Measurements from ENCODE around the gene ERVFRD-1.

Gene ERVFRD-1

GRCh38 chr6:11065436-11066202, 45.9 kb downstream of the ERVFRD-1 start:
- H3K4me3 Mint-ChIP-seq = no peak overlapping the region
- no peak overlapping the region for H3K27ac Mint-ChIP-seq
- no peaks in the 10 kb centered on the region for H3K9me3 Mint-ChIP-seq
- H3K27me3 Mint-ChIP-seq (ENCODE audit: low read depth) = no peaks in the 10 kb centered on the region
- H3K4me1 Mint-ChIP-seq = no peaks in the 10 kb centered on the region
- TF ChIP-seq, protein P1, sequence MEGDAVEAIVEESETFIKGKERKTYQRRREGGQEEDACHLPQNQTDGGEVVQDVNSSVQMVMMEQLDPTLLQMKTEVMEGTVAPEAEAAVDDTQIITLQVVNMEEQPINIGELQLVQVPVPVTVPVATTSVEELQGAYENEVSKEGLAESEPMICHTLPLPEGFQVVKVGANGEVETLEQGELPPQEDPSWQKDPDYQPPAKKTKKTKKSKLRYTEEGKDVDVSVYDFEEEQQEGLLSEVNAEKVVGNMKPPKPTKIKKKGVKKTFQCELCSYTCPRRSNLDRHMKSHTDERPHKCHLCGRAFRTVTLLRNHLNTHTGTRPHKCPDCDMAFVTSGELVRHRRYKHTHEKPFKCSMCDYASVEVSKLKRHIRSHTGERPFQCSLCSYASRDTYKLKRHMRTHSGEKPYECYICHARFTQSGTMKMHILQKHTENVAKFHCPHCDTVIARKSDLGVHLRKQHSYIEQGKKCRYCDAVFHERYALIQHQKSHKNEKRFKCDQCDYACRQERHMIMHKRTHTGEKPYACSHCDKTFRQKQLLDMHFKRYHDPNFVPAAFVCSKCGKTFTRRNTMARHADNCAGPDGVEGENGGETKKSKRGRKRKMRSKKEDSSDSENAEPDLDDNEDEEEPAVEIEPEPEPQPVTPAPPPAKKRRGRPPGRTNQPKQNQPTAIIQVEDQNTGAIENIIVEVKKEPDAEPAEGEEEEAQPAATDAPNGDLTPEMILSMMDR (IDR thresholded peaks at IDR 0.05; ENCODE audit: unreplicated experiment in 3 of 3) = no peak
- H3K36me3 Mint-ChIP-seq (ENCODE audit: low read depth) = no peaks in the 10 kb centered on the region

GRCh38 chr6:11064836-11065235, 46.7 kb downstream of the ERVFRD-1 start:
- TF ChIP-seq, protein P1 (IDR thresholded peaks at IDR 0.05; ENCODE audit: unreplicated experiment in 3 of 3) = no peak
- H3K27ac Mint-ChIP-seq = no peak overlapping the region
- H3K36me3 Mint-ChIP-seq (ENCODE audit: low read depth) = no peaks in the 10 kb centered on the region
- H3K4me1 Mint-ChIP-seq = no peaks in the 10 kb centered on the region
- no peaks in the 10 kb centered on the region for H3K9me3 Mint-ChIP-seq
- H3K27me3 Mint-ChIP-seq (ENCODE audit: low read depth) = no peaks in the 10 kb centered on the region
- no peak overlapping the region for H3K4me3 Mint-ChIP-seq

GRCh38 chr6:11062715-11063114, 48.8 kb downstream of the ERVFRD-1 start:
- H3K27ac Mint-ChIP-seq = no peak overlapping the region
- TF ChIP-seq, protein P1 (IDR thresholded peaks at IDR 0.05; ENCODE audit: unreplicated experiment in 3 of 3) = no peak
- no peak overlapping the region for H3K4me3 Mint-ChIP-seq
- no peaks in the 10 kb centered on the region for H3K36me3 Mint-ChIP-seq (ENCODE audit: low read depth)
- H3K4me1 Mint-ChIP-seq = no peaks in the 10 kb centered on the region
- no peaks in the 10 kb centered on the region for H3K27me3 Mint-ChIP-seq (ENCODE audit: low read depth)
- H3K9me3 Mint-ChIP-seq = no peaks in the 10 kb centered on the region

DNA sequence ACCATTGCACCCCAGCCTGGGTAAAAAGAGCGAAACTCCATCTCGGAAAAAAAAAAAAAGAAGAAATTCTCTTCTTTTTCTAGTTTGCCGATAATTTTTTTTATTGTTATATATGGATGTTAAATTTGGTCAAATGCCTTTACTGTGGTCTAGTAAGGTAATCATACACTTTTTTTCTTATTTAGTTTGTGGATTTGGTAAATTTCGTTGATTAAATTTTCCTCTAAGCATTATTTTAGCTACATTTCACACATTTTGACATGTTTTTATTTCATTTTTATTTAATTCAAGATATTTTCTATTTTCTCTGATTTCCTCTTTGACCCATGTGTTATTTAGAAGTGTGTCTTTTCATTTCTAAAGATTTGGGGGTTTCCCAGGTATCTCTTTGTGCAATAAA, 49.4 kb downstream of the ERVFRD-1 start:
- H3K27ac Mint-ChIP-seq = no peak overlapping the region
- TF ChIP-seq, protein P1 (IDR thresholded peaks at IDR 0.05; ENCODE audit: unreplicated experiment in 3 of 3) = no peak
- no peaks in the 10 kb centered on the region for H3K9me3 Mint-ChIP-seq
- H3K4me1 Mint-ChIP-seq = no peaks in the 10 kb centered on the region
- H3K36me3 Mint-ChIP-seq (ENCODE audit: low read depth) = no peaks in the 10 kb centered on the region
- no peaks in the 10 kb centered on the region for H3K27me3 Mint-ChIP-seq (ENCODE audit: low read depth)
- no peak overlapping the region for H3K4me3 Mint-ChIP-seq

DNA sequence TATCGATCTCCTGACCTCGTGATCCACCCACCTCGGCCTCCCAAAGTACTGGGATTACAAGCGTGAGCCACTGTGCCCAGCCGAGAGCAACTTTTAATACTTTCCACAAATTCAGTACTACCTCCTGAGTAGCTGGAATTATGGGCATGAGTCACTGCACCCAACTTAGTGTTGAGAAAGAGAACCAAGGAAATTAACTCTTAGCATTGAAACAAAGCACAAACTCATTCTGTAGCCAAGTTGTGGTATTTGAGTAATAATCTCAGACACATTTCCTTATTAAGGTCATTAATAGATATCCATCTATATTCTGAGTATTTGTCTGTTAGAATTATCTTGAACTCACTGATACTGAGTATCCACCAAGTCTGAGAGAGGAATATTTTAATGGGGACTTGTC, 53.1 kb downstream of the ERVFRD-1 start:
- no peaks in the 10 kb centered on the region for H3K4me1 Mint-ChIP-seq
- no peaks in the 10 kb centered on the region for H3K9me3 Mint-ChIP-seq
- TF ChIP-seq, protein P1 (IDR thresholded peaks at IDR 0.05; ENCODE audit: unreplicated experiment in 3 of 3) = no peak
- no peak overlapping the region for H3K27ac Mint-ChIP-seq
- no peak overlapping the region for H3K4me3 Mint-ChIP-seq
- no peaks in the 10 kb centered on the region for H3K36me3 Mint-ChIP-seq (ENCODE audit: low read depth)
- H3K27me3 Mint-ChIP-seq (ENCODE audit: low read depth) = no peaks in the 10 kb centered on the region

- H3K27me3 Mint-ChIP-seq (ENCODE audit: low read depth) = no peaks in the 10 kb centered on the region
- TF ChIP-seq, protein P1 (IDR thresholded peaks at IDR 0.05; ENCODE audit: unreplicated experiment in 3 of 3) = no peak
- H3K27ac Mint-ChIP-seq = no peak overlapping the region
- H3K4me1 Mint-ChIP-seq = no peaks in the 10 kb centered on the region
- no peak overlapping the region for H3K4me3 Mint-ChIP-seq
- no peaks in the 10 kb centered on the region for H3K9me3 Mint-ChIP-seq
- no peaks in the 10 kb centered on the region for H3K36me3 Mint-ChIP-seq (ENCODE audit: low read depth)
Measured at GRCh38 chr6:11056871-11057270, 54.7 kb downstream of the ERVFRD-1 start.
